GM21737 (cell line): ENCODE measurements around the gene UTP20.

Source experiments
- ATAC-seq: cut with Tn5 transposase; IDR thresholded peaks from one replicate; pipeline ENCODE4 v1.9.1; 2021; ENCODE audit warnings: mild to moderate bottlenecking, moderate library complexity; ENCODE audit not compliant: unreplicated experiment

UTP20 gene

DNA sequence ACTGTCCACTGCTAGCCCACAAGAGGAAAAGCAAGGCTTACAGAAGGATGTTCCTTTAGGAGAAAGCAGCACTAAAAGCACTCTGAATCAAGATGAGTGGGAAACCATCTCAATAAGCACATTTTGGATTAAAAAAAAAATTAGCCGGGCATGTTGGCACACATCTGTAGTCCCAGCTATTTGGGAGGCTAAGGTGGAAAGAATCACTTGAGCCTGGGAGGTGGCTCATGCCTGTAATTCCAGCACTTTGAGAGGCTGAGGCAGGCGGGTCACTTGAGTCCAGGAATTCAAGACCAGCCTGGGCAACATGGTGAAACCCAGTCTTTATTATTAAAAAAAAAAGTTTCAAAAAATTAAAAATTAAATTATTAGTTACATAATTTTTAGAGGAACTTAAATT, 144.7 kb downstream of the UTP20 start:
- ATAC-seq, result no peak

DNA sequence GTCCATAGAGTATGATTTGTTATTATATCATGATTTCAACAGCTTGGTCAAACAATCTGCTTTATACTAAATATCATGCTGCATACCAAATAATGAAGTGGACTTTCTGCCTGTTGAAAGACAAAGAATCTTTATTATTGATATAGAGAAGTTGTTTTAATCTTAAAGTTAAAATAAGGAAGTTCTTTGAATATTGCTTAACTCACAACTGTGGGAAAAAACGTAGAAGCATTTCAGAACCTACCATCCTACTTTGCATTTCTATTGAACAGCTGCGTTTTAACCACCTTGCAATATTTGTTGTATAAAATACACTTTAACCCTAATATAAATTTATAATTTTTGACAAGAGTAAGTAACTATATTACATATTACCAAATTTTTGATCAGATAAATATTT, 150.6 kb downstream of the UTP20 start:
- ATAC-seq, result no peak

DNA sequence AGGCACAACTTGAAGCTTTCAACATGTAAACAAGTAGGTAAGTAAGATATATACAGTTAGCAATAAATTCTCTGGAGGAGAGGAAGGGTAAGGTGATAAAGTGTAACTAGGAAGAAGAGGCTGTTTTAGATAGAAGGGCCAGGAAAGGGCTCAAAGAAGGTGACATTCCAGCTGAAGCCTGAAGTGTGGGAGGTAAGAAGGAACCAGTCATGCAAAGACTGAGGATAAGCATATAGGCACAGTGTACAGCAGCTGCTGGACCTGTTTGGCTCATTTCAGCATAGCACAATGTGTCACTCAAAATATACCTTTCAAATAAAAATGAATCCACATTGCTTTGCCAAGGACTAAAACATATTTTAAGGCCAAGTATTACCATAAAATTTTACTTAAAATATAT, 156.2 kb downstream of the UTP20 start:
- no peak for ATAC-seq
